ENCODE results near the gene SLC7A4. TPM values are rescaled to one million over a fixed set of nuclear protein-coding genes. Genes with fewer than 3 reads are reported as not detected.

The SLC7A4 gene
- total RNA-seq (under 1 TPM in 1 of 4 donors, not detected in 3; 0.08 TPM), polyA plus RNA-seq (under 1 TPM in 2 of 3 donors, not detected in 1; 0.10 to 0.87 TPM)
- long read RNA-seq, donor 1, result 0 reads
- long read RNA-seq, donor 2, result 0 reads

DNA sequence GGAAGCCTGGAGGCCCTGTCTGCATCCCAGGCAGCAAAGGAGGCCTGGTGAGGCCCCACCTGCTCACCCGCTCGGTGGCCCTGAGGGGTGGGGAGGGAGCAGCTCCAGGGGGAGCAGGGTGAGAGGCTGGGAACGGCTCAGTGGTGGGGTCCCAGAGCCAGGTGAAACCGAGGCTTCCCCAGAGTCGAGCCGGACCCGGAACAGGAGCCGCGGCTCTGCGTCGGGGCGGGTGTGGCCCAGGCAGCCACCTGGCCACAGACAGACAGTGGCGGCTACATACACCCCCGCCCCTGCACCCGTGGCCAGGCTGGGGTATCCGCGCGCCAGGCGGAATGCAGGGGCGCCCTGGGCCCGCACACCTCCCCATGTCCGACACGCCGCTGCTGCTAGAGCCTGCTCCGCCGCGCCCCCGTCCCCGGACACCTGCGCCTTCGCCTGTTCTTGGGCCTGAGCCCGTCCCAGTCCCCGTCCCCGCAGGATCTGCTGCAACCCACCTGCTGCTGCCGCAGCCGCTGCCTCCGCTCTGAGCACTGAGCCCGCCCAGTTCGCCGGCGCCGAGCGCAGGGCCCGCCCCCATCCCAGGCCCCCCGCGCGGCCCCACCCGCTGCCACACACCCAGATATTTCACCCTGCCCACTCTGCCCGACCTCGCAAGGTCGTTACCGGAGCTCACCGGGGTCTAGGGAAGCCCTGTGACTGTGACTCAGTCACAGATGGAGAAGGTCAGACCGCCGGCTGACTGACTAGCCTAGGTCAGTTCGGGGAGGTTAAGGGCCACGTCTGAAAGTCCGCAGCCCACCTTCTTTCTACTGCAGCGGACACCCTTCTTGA lies at the start of gene SLC7A4:
TSS of gene SLC7A4 (minus strand) at position 525 of the 831 bp plus-strand sequence. CDS start 749 bp downstream, outside the sequence.
- WGBS, 3 donors, result 5 to 7% (median 5%) methylated on average over 51 to 59 of the region's 59 CpGs
- DNase-seq (no peak), ATAC-seq (peak; percentile 23 to 33 (median 29))
- H3K9me3 ChIP-seq, result no peaks in the 10 kb centered on the region
- intact Hi-C loops (cut with DNase I), result no loop called here
- H3K27ac ChIP-seq, result no peak within 1 kb of the TSS
- no peak for TF ChIP-seq CTCF (IDR thresholded peaks at IDR 0.05)
- H3K4me1 ChIP-seq, result peaks cover 16% of the 10 kb centered on the region
- peaks cover 0 to 22% of the 10 kb centered on the region in 2 donors for H3K36me3 ChIP-seq (ENCODE audit: insufficient read depth in 1 of 2, low read depth in 1 of 2)
- peaks cover 0 to 25% (median 6%) of the 10 kb centered on the region in 3 donors for H3K27me3 ChIP-seq (ENCODE audit: insufficient read depth in 3 of 3, low read length in 2 of 3)
- H3K4me3 ChIP-seq, result peak within 1 kb of the TSS; percentile 54

DNA sequence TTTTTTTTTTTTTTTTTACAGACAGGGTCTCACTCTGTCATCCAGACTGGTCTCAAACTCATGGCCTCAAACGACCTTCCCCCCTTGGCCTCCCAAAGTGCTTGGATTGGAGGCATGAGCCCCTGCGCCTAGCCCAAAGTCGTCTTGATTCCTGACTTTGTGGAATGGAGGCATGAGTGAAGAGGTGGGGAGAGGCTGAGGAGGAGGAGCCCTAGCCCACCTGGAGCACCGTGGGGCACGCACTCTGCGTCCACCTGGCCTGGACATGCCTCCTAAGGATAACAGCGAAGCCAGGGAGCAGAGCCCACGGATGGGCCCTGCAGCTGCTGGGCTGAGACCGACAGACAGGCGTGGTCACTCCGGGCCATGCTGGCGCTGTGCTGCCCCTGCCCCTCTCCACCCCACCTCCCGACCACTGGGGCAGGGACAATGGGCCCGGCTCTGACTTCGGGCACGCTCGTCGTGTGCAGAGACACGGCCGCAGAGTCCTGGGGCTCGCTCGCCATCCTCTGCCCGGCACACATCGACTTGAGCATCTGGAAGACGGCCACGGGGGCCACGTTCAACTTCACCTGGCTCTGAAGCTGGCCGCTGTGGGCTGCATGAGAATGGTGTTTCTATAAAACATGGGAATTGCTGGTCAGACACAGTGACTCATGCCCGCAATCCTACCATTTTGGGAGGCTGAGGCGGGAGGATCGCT lies 48.2 kb upstream of the SLC7A4 start:
- Histone ChIP-seq H3K27me3 (ENCODE audit: insufficient read depth in 3 of 3, low read length in 2 of 3) (peaks cover 0 to 2% (median 0%) of the 10 kb centered on the region in 3 donors), H3K4me3 (no peak overlapping the region), H3K27ac (no peak overlapping the region), H3K36me3 (ENCODE audit: insufficient read depth in 1 of 2, low read depth in 1 of 2) (no peaks in the 10 kb centered on the region), H3K4me1 (no peaks in the 10 kb centered on the region), H3K9me3 (no peaks in the 10 kb centered on the region)
- no peak for TF ChIP-seq CTCF (IDR thresholded peaks at IDR 0.05)
- 81 to 84% (median 82%) methylated on average over 29 to 31 of the region's 31 CpGs for WGBS, 3 donors
- no peak for ATAC-seq
- no peak for DNase-seq
- intact Hi-C loops (cut with DNase I), result no loop called here

DNA sequence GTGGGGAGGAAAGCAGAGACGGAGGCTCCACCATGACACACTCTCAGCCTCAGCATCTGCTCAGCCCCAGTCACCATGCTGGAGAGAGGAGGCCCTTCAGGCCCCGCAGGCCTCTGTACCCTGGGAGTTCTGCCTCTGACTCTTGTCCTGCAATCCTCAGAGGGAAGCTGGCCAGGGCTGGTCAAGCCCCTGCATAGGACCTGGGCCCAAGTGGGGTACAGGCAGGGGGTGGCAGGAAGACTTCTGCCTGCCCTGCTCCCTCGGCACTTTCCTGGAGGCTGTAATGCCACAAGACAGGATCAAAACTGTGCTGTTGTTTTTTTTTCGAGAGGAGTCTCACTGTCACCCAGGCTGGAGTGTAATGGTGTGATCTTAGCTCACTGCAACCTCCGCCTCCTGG lies 47.1 kb upstream of the SLC7A4 start:
- H3K4me3 ChIP-seq, result no peak overlapping the region
- no peak overlapping the region for H3K27ac ChIP-seq
- no peak for DNase-seq
- H3K4me1 ChIP-seq, result no peaks in the 10 kb centered on the region
- WGBS, 3 donors, result 86 to 94% (median 90%) methylated on average over 5 of the region's 5 CpGs
- no peaks in the 10 kb centered on the region for H3K9me3 ChIP-seq
- H3K27me3 ChIP-seq (ENCODE audit: insufficient read depth in 3 of 3, low read length in 2 of 3), result peaks cover 0 to 2% (median 0%) of the 10 kb centered on the region in 3 donors
- H3K36me3 ChIP-seq (ENCODE audit: insufficient read depth in 1 of 2, low read depth in 1 of 2), result no peaks in the 10 kb centered on the region
- TF ChIP-seq CTCF (IDR thresholded peaks at IDR 0.05), result no peak
- ATAC-seq, result peak in 1 of 4 donors; percentile 16
- intact Hi-C loops (cut with DNase I), result loop anchor here in 1 of 2 donors (10.0 kb wide), 1 partner anchor 195 kb away; no protein-coding TSS in a partner anchor

- Histone ChIP-seq H3K27me3 (ENCODE audit: insufficient read depth in 3 of 3, low read length in 2 of 3) (peaks cover 0 to 2% (median 0%) of the 10 kb centered on the region in 3 donors), H3K27ac (no peak overlapping the region), H3K9me3 (no peaks in the 10 kb centered on the region), H3K36me3 (ENCODE audit: insufficient read depth in 1 of 2, low read depth in 1 of 2) (no peaks in the 10 kb centered on the region), H3K4me1 (no peaks in the 10 kb centered on the region), H3K4me3 (no peak overlapping the region)
- WGBS, 3 donors, result 84 to 88% (median 87%) methylated on average over 11 of the region's 11 CpGs
- TF ChIP-seq CTCF (IDR thresholded peaks at IDR 0.05), result no peak
- DNase-seq (no peak), ATAC-seq (no peak)
- intact Hi-C loops (cut with DNase I), result loop anchor here in 1 of 2 donors (10.0 kb wide), 1 partner anchor 194 kb away; no protein-coding TSS in a partner anchor
Observed at GRCh38 chr22:21078916-21079315, 46.6 kb upstream of the SLC7A4 start.

Data from psoas muscle (tissue), 8 donors.